K562 (cell line): ENCODE results near the gene TMED10. TPM values are rescaled to one million over a fixed set of nuclear protein-coding genes. Genes with fewer than 3 reads are reported as not detected.

ENCODE experiments used
- ATAC-seq: fragments of 200-7000 bp; cut with Tn5 transposase; 3 replicates; pipeline ENCODE4 v1.9.1; 2020; ENCODE audit warnings: moderate library complexity
- BruUV-seq: library from RNA; stranded (reverse); fragments of 400-500 nt; replicated peaks from 2 replicates; lab custom pipeline; 2021; lab: Mats Ljungman, UMichigan
- CTCF ChIA-PET: fragments of 300-600 bp; formaldehyde crosslinking; extraction: SDS; loops from one replicate; lab custom pipeline; 2021; ENCODE audit warnings: low intra/inter-chr PET ratio; lab: Yijun Ruan, JAX
- POLR2A ChIA-PET: fragments of 300-600, 350-650 bp; sonication (Branson Sonifier 250); formaldehyde crosslinking; extraction: SDS; loops from one replicate; lab custom pipeline; 2021; ENCODE audit warnings: antibody characterized with exemption, inconsistent platforms; lab: Yijun Ruan, JAX
- DNase-seq, 4 experiments: peaks; one replicate each; pipeline versions ENCODE4 v3.0.0 to v3.0.0-alpha.2; 2011 to 2018; ENCODE audit warnings: low spot score in 3 of 4, mixed read lengths in 3 of 4; ENCODE audit errors: extremely low read depth in 1 of 4
- FAIRE-seq: peaks from 2 replicates; lab custom pipeline; 2011; peaks lifted over from hg19 to GRCh38; lab: Jason Lieb, UNC
- H2AFZ ChIP-seq: 2 replicates; pipeline ENCODE4 v1.6.0; 2011; ENCODE audit warnings: low read depth, low read length, control low read depth, inconsistent platforms
- H3K27ac ChIP-seq: fragments of 200-600 bp; 3 replicates; pipeline ENCODE4 v1.8.0; 2011; ENCODE audit warnings: low read depth, mild to moderate bottlenecking, control low read depth, inconsistent platforms, low read length, moderate library complexity, mixed read lengths; ENCODE audit errors: extremely low read depth
- H3K27me3 ChIP-seq, 2 experiments: fragments of 300-600 bp in 1 of 2; 2 replicates in 1 of 2; 3 replicates in 1 of 2; pipeline versions ENCODE4 v1.6.0 to v1.8.0; 2011; ENCODE audit warnings: inconsistent platforms in 2 of 2, low read length in 2 of 2, mild to moderate bottlenecking in 1 of 2, mixed read lengths in 1 of 2, moderate library complexity in 1 of 2; ENCODE audit not compliant: control insufficient read depth in 2 of 2, insufficient read depth in 2 of 2
- H3K36me3 ChIP-seq: fragments of 300-600 bp; 3 replicates; pipeline ENCODE4 v1.8.0; 2011; ENCODE audit warnings: mild to moderate bottlenecking, low read length, inconsistent platforms; ENCODE audit not compliant: control insufficient read depth, insufficient read depth
- H3K4me1 ChIP-seq, 2 experiments: fragments of 200-600 bp in 1 of 2; replicated peaks in 1 of 2; 2 replicates in 1 of 2; 3 replicates in 1 of 2; pipeline versions ENCODE4 v1.5.1 to v1.8.0; 2011; ENCODE audit warnings: inconsistent platforms in 2 of 2, low read length in 2 of 2, mild to moderate bottlenecking in 1 of 2, mixed read lengths in 1 of 2, moderate library complexity in 1 of 2; ENCODE audit not compliant: control insufficient read depth in 2 of 2, insufficient read depth in 2 of 2
- H3K4me2 ChIP-seq: 2 replicates; pipeline ENCODE4 v1.6.1; 2011; ENCODE audit warnings: low read length, control low read depth, inconsistent platforms, mixed read lengths; ENCODE audit not compliant: insufficient read depth
- H3K4me3 ChIP-seq: fragments of 200-600 bp; sonication (generic), shearing (Covaris generic); 2 replicates; pipeline ENCODE4 v1.5.1; 2016; ENCODE audit warnings: control low read depth, inconsistent platforms
- H3K79me2 ChIP-seq: fragments of 200-600 bp; 3 replicates; pipeline ENCODE4 v1.8.0; 2011; ENCODE audit warnings: low read length, inconsistent platforms; ENCODE audit not compliant: control insufficient read depth, insufficient read depth
- H3K9ac ChIP-seq, 2 experiments: 2 replicates each; pipeline versions ENCODE4 v1.6.0 to v1.6.1; 2011; ENCODE audit warnings: low read depth in 2 of 2, low read length in 2 of 2, control low read depth in 1 of 2, inconsistent platforms in 1 of 2, mild to moderate bottlenecking in 1 of 2, mixed read lengths in 1 of 2; ENCODE audit not compliant: insufficient read depth in 1 of 2
- H3K9me1 ChIP-seq: one replicate; pipeline ENCODE4 v1.6.0; 2011; ENCODE audit warnings: inconsistent platforms, mild to moderate bottlenecking, low read length, moderate library complexity; ENCODE audit not compliant: control insufficient read depth, insufficient read depth
- H3K9me3 ChIP-seq: replicated peaks from 2 replicates; pipeline ENCODE4 v1.5.1; 2011; ENCODE audit warnings: low read depth, low read length, inconsistent platforms; ENCODE audit not compliant: control insufficient read depth, insufficient read depth
- H4K20me1 ChIP-seq: replicated peaks from 2 replicates; pipeline ENCODE4 v1.6.1; 2011; ENCODE audit warnings: low read length, inconsistent platforms, mixed read lengths; ENCODE audit not compliant: control insufficient read depth, insufficient read depth
- ARHGAP35 ChIP-seq: fragments of 450-650 bp; IDR thresholded peaks from 2 replicates; pipeline ENCODE4 v1.6.1; 2018; ENCODE audit not compliant: partially characterized antibody
- CC2D1A ChIP-seq: fragments of 450-650 bp; IDR thresholded peaks from 2 replicates; pipeline ENCODE4 v1.6.1; 2017; ENCODE audit warnings: mild to moderate bottlenecking
- GABPB2 ChIP-seq: fragments of 250-450 bp; sonication (Bioruptor Pico); conservative IDR thresholded peaks from 2 replicates; pipeline ENCODE4 v1.5.1; 2021; ENCODE audit warnings: mild to moderate bottlenecking
- ILF3 ChIP-seq: fragments of 450-650 bp; IDR thresholded peaks from 2 replicates; pipeline ENCODE4 v1.6.1; 2018; ENCODE audit warnings: antibody characterized with exemption, mild to moderate bottlenecking, moderate library complexity, borderline replicate concordance
- MAZ ChIP-seq, 2 experiments: fragments of 450-650 bp in 1 of 2; sonication (generic) in 1 of 2; formaldehyde crosslinking; IDR thresholded peaks in 1 of 2; conservative IDR thresholded peaks in 1 of 2; 2 replicates each; pipeline versions ENCODE4 v1.4.0 to v1.5.0; 2020; ENCODE audit warnings: mild to moderate bottlenecking in 1 of 2, missing genetic modification reagents in 1 of 2
- MED1 ChIP-seq: sonication (generic); formaldehyde crosslinking; IDR thresholded peaks from 2 replicates; pipeline ENCODE4 v1.8.1; 2023; ENCODE audit warnings: missing genetic modification reagents, borderline replicate concordance
- MTF1 ChIP-seq: fragments of 250-450 bp; sonication (Bioruptor Pico); IDR thresholded peaks from 2 replicates; pipeline ENCODE4 v1.9.0; 2021; ENCODE audit warnings: moderate library complexity, mild to moderate bottlenecking, inconsistent platforms, borderline replicate concordance
- NCOA1 ChIP-seq: fragments of 450-650 bp; IDR thresholded peaks from 2 replicates; pipeline ENCODE4 v1.6.1; 2016; ENCODE audit warnings: low read depth
- SIN3A ChIP-seq, 2 experiments: fragments of 150-350 bp in 1 of 2; IDR thresholded peaks; 2 replicates each; pipeline ENCODE4 v1.6.1; 2011 to 2016; ENCODE audit warnings: borderline replicate concordance in 2 of 2, low read depth in 2 of 2, low read length in 2 of 2, mild to moderate bottlenecking in 2 of 2, moderate library complexity in 2 of 2; ENCODE audit not compliant: control insufficient read depth in 1 of 2
- SMAD3 ChIP-seq: fragments of 450-650 bp; formaldehyde crosslinking; conservative IDR thresholded peaks from 2 replicates; pipeline ENCODE4 v1.4.0; 2020; ENCODE audit warnings: mild to moderate bottlenecking
- SREBF2 ChIP-seq: sonication (generic); formaldehyde crosslinking; IDR thresholded peaks from 2 replicates; pipeline ENCODE4 v1.4.0; 2020; ENCODE audit warnings: mild to moderate bottlenecking, missing genetic modification reagents
- ZEB2 ChIP-seq: fragments of 450-650 bp; IDR thresholded peaks from 2 replicates; pipeline ENCODE4 v1.6.1; 2016
- WGBS: fragments of 100-300 bp; shearing (Covaris generic); methylation state at CpG from one replicate; pipeline ENCODE4 v1.1.6; 2016; ENCODE audit warnings: low coverage, mixed read lengths; ENCODE audit not compliant: insufficient coverage; ENCODE audit errors: missing lambda C conversion rate; 5-methylcytosine and 5-hydroxymethylcytosine counted together
- in situ Hi-C: fragments of 300-500 bp; cut with MboI; formaldehyde crosslinking; loops from 4 replicates; pipeline ENCODE4 v1.15.0; 2018; ENCODE audit warnings: inconsistent platforms, mixed read lengths
- intact Hi-C: fragments of 100-400 bp; cut with micrococcal nuclease; formaldehyde crosslinking; loops from 2 replicates; pipeline ENCODE4 v1.14.2; 2022
- polyA plus RNA-seq, 8 experiments: library from polyadenylated mRNA; depleted of rRNA in 4 of 8; stranded (reverse) in 5 of 8; unstranded in 3 of 8; fragments of >200 nt; fragmentation: Nextera tagmentation in 2 of 8; fragmentation: Illumina TruSeq in 1 of 8; extraction: Ambion mirVana in 2 of 8; extraction: Trizol in 1 of 8; gene quantifications; 2 replicates each; pipeline versions ENCODE4 v1.2.1 to v1.2.3, GENCODE V29; 2011 to 2014; ENCODE audit warnings: inconsistent platforms in 1 of 8, missing spikeins in 1 of 8
- total RNA-seq, 7 experiments: library from RNA; depleted of rRNA in 6 of 7; stranded (reverse); fragments of >200 nt in 6 of 7; fragmentation: Illumina TruSeq in 2 of 7; extraction: Trizol in 2 of 7; gene quantifications; 2 replicates each; pipeline versions ENCODE4 v1.2.1 to v1.2.3, GENCODE V29; 2011 to 2021; ENCODE audit warnings: low replicate concordance in 1 of 7
- TF ChIP-seq, protein P1 (sequence below), 3 experiments: fragments of 200-800 bp in 1 of 3; fragments of 250-450 bp in 1 of 3; fragments of 450-650 bp in 1 of 3; sonication (Bioruptor Pico) in 1 of 3; sonication (Bioruptor generic) in 1 of 3; formaldehyde crosslinking in 1 of 3; IDR thresholded peaks; 2 replicates each; pipeline versions ENCODE4 v1.6.1 to v1.8.0; 2016 to 2022; ENCODE audit warnings: mild to moderate bottlenecking in 2 of 3, missing genetic modification characterization in 2 of 3, missing compliant biosample characterization in 1 of 3, moderate library complexity in 1 of 3

The TMED10 gene
- total and polyA plus RNA-seq, 9 of the 15 experiments (the other 6 are each of a cell fraction or from before 2014, with no cell fraction given): 62.2 to 233 (median 124) TPM

DNA sequence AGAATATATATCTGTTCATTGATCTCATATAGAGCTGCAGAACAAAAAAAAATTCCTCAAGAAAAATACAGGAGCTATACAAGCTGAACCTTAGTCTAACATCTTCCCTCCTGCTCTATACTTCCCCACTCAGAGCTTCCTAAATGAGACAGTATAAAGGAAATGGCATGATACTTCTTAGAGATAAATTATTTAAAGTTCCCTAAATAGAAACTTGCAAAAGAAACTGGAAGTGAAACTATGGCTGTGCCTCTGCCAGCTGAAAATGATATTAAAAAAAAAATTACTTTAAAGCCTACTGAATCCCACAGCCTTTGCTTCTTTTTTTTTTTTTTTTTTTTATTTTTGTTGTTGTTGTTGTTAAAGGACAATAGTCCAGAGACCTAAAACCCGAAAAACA lies 37.9 kb downstream of the TMED10 start:
- CTCF ChIA-PET: no interaction called here
- DNase-seq: no peak
- H3K36me3 ChIP-seq: peaks cover 28% of the 10 kb centered on the region
- FAIRE-seq: no peak
- H3K79me2 ChIP-seq: peaks cover 11% of the 10 kb centered on the region; the same call in 2 of the 3 replicates
- 100% methylated on average over 1 of the region's 1 CpG for WGBS
- H3K4me2 ChIP-seq: no peak overlapping the region
- intact Hi-C loops (no loop called here), in situ Hi-C loops (loop anchor here (25.0 kb wide), 1 partner anchor 524 kb away; the partner anchor contains the start of genes ERG28 and TTLL5)
- no peak overlapping the region for H2AFZ ChIP-seq
- H3K27me3 ChIP-seq: no peaks in the 10 kb centered on the region
- H3K9ac ChIP-seq: no peak overlapping the region
- ATAC-seq: no peak
- no peaks in the 10 kb centered on the region for H3K9me3 ChIP-seq
- POLR2A ChIA-PET: interaction anchor here (0.6 kb wide), 1 partner anchor 70 kb away, joined by 3 read pairs; no protein-coding TSS in a partner anchor
- H3K4me3 ChIP-seq: no peak overlapping the region
- H3K9me1 ChIP-seq: no peaks in the 10 kb centered on the region
- H3K27ac ChIP-seq: no peak overlapping the region
- TF ChIP-seq MTF1 (no peak), MAZ (CRISPR knock-in tag; conservative IDR thresholded peaks at IDR 0.05 in 1 of 2, IDR thresholded peaks at IDR 0.05 in 1 of 2) (no peak), CC2D1A (no peak)
- no peaks in the 10 kb centered on the region for H3K4me1 ChIP-seq
- H4K20me1 ChIP-seq: no peaks in the 10 kb centered on the region
- no TSS peak for BruUV-seq

DNA sequence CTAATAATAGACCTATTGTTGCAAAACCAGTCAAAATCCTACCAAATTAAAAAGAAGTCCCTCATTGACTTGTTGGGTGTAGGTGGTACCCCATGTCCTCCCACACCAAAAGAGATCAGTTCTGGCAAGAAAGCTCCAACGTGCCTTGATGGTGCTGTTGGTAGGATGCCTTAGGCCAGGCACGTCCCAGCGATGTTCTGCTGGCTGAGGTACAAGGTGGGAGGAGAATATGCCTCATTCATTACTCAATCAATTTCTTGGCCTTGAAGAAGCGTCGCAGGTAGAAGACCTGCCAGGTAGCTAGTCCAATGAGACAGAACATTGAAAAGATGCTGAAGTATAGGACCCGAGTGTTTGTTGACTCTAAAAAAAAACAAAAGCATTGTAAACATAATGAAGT lies 41.8 kb downstream of the TMED10 start:
- Histone ChIP-seq H4K20me1 (no peaks in the 10 kb centered on the region), H3K36me3 (peaks cover 36% of the 10 kb centered on the region), H3K4me3 (no peak overlapping the region), H3K9me3 (no peaks in the 10 kb centered on the region), H3K27me3 (no peaks in the 10 kb centered on the region), H3K4me1 (no peaks in the 10 kb centered on the region), H3K9ac (no peak overlapping the region), H3K9me1 (no peaks in the 10 kb centered on the region), H2AFZ (no peak overlapping the region), H3K79me2 (peaks cover 3% of the 10 kb centered on the region; the same call in 1 of the 3 replicates), H3K27ac (no peak overlapping the region), H3K4me2 (no peak overlapping the region)
- ChIA-PET CTCF (no interaction called here), POLR2A (interaction anchor here (0.6 to 0.8 kb wide), 2 partner anchors 161 to 1115 kb away, joined by 4 to 5 read pairs; partner anchors contain the start of genes BBOF1 and ENTPD5)
- FAIRE-seq (no peak), ATAC-seq (no peak), DNase-seq (no peak)
- intact Hi-C loops: no loop called here
- 86% methylated on average over 4 of the region's 6 CpGs for WGBS
- in situ Hi-C loops: loop anchor here (5.0 to 25.0 kb wide), 2 partner anchors 168 to 528 kb away; partner anchors contain the start of genes ERG28 and TTLL5
- no TSS peak for BruUV-seq
- TF ChIP-seq MED1 (CRISPR knock-in tag) (no peak), ZEB2 (no peak), ARHGAP35 (no peak), NCOA1 (no peak), SMAD3 (CRISPR knock-in tag) (no peak), SIN3A (IDR thresholded peaks at IDR 0.05; ENCODE audit: borderline replicate concordance in 2 of 2, control insufficient read depth in 1 of 2, low read depth in 2 of 2, low read length in 2 of 2) (no peak), SREBF2 (no peak), GABPB2 (no peak), ILF3 (no peak)
- TF ChIP-seq, protein P1, sequence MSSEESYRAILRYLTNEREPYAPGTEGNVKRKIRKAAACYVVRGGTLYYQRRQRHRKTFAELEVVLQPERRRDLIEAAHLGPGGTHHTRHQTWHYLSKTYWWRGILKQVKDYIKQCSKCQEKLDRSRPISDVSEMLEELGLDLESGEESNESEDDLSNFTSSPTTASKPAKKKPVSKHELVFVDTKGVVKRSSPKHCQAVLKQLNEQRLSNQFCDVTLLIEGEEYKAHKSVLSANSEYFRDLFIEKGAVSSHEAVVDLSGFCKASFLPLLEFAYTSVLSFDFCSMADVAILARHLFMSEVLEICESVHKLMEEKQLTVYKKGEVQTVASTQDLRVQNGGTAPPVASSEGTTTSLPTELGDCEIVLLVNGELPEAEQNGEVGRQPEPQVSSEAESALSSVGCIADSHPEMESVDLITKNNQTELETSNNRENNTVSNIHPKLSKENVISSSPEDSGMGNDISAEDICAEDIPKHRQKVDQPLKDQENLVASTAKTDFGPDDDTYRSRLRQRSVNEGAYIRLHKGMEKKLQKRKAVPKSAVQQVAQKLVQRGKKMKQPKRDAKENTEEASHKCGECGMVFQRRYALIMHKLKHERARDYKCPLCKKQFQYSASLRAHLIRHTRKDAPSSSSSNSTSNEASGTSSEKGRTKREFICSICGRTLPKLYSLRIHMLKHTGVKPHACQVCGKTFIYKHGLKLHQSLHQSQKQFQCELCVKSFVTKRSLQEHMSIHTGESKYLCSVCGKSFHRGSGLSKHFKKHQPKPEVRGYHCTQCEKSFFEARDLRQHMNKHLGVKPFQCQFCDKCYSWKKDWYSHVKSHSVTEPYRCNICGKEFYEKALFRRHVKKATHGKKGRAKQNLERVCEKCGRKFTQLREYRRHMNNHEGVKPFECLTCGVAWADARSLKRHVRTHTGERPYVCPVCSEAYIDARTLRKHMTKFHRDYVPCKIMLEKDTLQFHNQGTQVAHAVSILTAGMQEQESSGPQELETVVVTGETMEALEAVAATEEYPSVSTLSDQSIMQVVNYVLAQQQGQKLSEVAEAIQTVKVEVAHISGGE (CRISPR knock-in tag; IDR thresholded peaks at IDR 0.05): no peak
